Measurements from ENCODE around the gene BAD. TPM values are rescaled to one million over a fixed set of nuclear protein-coding genes. Genes with fewer than 3 reads are reported as not detected.

BAD gene
- total RNA-seq, 1 donor from 2014 or later = 47.0 TPM

GRCh38 chr11:64290352-64291261 is 6.1 kb upstream of the BAD start:
- Mint-ChIP-seq H3K36me3 (ENCODE audit: unreplicated experiment) (peaks cover 5% of the 10 kb centered on the region), H3K27ac (ENCODE audit: unreplicated experiment) (no peak overlapping the region), H3K9me3 (ENCODE audit: unreplicated experiment) (peaks cover 14% of the 10 kb centered on the region), H3K27me3 (ENCODE audit: unreplicated experiment) (peaks cover 29% of the 10 kb centered on the region), H3K4me1 (ENCODE audit: low read depth, unreplicated experiment) (peaks cover 7% of the 10 kb centered on the region), H3K4me3 (ENCODE audit: unreplicated experiment) (peak overlapping the region; percentile 74)
- TF ChIP-seq, protein P1, sequence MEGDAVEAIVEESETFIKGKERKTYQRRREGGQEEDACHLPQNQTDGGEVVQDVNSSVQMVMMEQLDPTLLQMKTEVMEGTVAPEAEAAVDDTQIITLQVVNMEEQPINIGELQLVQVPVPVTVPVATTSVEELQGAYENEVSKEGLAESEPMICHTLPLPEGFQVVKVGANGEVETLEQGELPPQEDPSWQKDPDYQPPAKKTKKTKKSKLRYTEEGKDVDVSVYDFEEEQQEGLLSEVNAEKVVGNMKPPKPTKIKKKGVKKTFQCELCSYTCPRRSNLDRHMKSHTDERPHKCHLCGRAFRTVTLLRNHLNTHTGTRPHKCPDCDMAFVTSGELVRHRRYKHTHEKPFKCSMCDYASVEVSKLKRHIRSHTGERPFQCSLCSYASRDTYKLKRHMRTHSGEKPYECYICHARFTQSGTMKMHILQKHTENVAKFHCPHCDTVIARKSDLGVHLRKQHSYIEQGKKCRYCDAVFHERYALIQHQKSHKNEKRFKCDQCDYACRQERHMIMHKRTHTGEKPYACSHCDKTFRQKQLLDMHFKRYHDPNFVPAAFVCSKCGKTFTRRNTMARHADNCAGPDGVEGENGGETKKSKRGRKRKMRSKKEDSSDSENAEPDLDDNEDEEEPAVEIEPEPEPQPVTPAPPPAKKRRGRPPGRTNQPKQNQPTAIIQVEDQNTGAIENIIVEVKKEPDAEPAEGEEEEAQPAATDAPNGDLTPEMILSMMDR (IDR thresholded peaks at IDR 0.05; ENCODE audit: partially characterized antibody, unreplicated experiment) = no peak
- no peak for DNase-seq

DNA sequence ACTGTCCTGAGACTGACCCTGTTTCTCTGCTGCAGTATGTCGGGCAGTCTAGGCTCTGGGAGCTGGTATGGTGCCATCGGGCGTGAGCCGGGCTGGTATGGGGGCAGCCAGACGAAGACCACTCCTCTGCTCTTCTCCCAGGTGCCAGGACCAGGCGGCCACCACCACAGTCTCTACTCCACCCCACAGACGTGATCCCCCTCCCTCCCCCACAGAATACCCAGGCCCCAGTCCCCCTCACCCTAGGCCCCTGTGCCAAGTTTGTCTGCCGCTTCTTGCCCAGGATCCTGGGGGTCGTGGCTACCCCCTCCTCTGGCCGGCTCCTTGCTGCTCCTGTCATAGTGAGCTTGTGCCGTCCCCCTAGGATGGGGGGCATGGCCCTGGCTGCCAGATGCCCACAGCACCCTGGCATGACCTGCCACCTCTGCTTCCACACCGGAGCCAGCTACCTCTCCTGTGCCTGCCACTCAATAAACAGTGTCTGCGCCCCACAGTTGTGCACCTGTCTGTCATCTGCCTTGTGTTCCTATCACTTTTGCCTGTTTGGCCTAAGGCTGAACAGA is 4.6 kb upstream of the BAD start:
- Mint-ChIP-seq H3K4me3 (ENCODE audit: unreplicated experiment) (no peak overlapping the region), H3K27me3 (ENCODE audit: unreplicated experiment) (peaks cover 19% of the 10 kb centered on the region), H3K9me3 (ENCODE audit: unreplicated experiment) (peaks cover 9% of the 10 kb centered on the region), H3K36me3 (ENCODE audit: unreplicated experiment) (peaks cover 5% of the 10 kb centered on the region), H3K27ac (ENCODE audit: unreplicated experiment) (no peak overlapping the region), H3K4me1 (ENCODE audit: low read depth, unreplicated experiment) (peaks cover 7% of the 10 kb centered on the region)
- TF ChIP-seq, protein P1 (IDR thresholded peaks at IDR 0.05; ENCODE audit: partially characterized antibody, unreplicated experiment) = no peak
- no peak for DNase-seq

DNA sequence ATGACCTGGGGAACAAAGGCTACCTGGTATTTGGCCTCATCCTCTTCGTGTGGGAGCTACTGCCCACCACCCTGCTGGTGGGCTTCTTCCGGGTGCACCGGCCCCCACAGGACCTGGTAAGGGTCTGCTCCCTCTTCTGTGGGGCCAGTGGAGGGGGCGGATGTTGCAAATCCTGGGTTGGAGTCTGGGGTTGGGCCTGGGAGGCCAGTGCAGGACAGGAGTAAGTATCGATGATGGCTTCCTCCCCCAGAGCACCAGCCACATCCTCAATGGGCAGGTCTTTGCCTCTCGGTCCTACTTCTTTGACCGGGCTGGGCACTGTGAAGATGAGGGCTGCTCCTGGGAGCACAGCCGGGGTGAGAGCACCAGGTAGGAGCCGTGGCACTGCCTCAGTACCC is 3.9 kb upstream of the BAD start:
- Mint-ChIP-seq H3K27me3 (ENCODE audit: unreplicated experiment) (peaks cover 13% of the 10 kb centered on the region), H3K36me3 (ENCODE audit: unreplicated experiment) (peaks cover 5% of the 10 kb centered on the region), H3K27ac (ENCODE audit: unreplicated experiment) (no peak overlapping the region), H3K4me1 (ENCODE audit: low read depth, unreplicated experiment) (peaks cover 7% of the 10 kb centered on the region), H3K4me3 (ENCODE audit: unreplicated experiment) (no peak overlapping the region), H3K9me3 (ENCODE audit: unreplicated experiment) (peaks cover 6% of the 10 kb centered on the region)
- TF ChIP-seq, protein P1 (IDR thresholded peaks at IDR 0.05; ENCODE audit: partially characterized antibody, unreplicated experiment) = no peak
- DNase-seq = no peak

- TF ChIP-seq, protein P1 (IDR thresholded peaks at IDR 0.05; ENCODE audit: partially characterized antibody, unreplicated experiment) = no peak
These were observed 3.3 kb upstream of the BAD start for GRCh38 chr11:64287676-64288352.

More at GRCh38 chr11:64287676-64288352, 3.3 kb upstream of the BAD start:
- no peak overlapping the region for H3K4me3 Mint-ChIP-seq (ENCODE audit: unreplicated experiment)
- peaks cover 7% of the 10 kb centered on the region for H3K4me1 Mint-ChIP-seq (ENCODE audit: low read depth, unreplicated experiment)
- no peak for DNase-seq
- H3K36me3 Mint-ChIP-seq (ENCODE audit: unreplicated experiment) = peaks cover 5% of the 10 kb centered on the region
- no peak overlapping the region for H3K27ac Mint-ChIP-seq (ENCODE audit: unreplicated experiment)
- H3K9me3 Mint-ChIP-seq (ENCODE audit: unreplicated experiment) = peaks cover 8% of the 10 kb centered on the region
- H3K27me3 Mint-ChIP-seq (ENCODE audit: unreplicated experiment) = peaks cover 9% of the 10 kb centered on the region
